Liver (tissue), 3 donors: ENCODE results near the gene PADI3.

Experiments used
- ATF3 ChIP-seq: IDR thresholded peaks from 2 replicates; pipeline ENCODE4 v1.6.1; 2016; ENCODE audit warnings: antibody characterized with exemption
- CTCF ChIP-seq: fragments of 150-350 bp; IDR thresholded peaks from 2 replicates; pipeline ENCODE4 v1.5.1; 2017; ENCODE audit warnings: improper control_type of control experiment, low read depth, low read length; ENCODE audit not compliant: missing input control
- EGR1 ChIP-seq, 2 donors: IDR thresholded peaks; 2 replicates each; pipeline ENCODE4 v1.6.1; 2016 to 2018; ENCODE audit warnings: antibody characterized with exemption in 2 of 2, low read depth in 2 of 2
- JUND ChIP-seq, 2 donors: IDR thresholded peaks; 2 replicates each; pipeline ENCODE4 v1.6.1; 2016; ENCODE audit warnings: antibody characterized with exemption in 2 of 2
- MAX ChIP-seq: IDR thresholded peaks from 2 replicates; pipeline ENCODE4 v1.6.1; 2016; ENCODE audit warnings: antibody characterized with exemption
- REST ChIP-seq: IDR thresholded peaks from 2 replicates; pipeline ENCODE4 v1.6.1; 2016; ENCODE audit warnings: antibody characterized with exemption, mild to moderate bottlenecking
- RXRA ChIP-seq, 2 donors: IDR thresholded peaks; 2 replicates each; pipeline ENCODE4 v1.6.1; 2017 to 2018; ENCODE audit warnings: antibody characterized with exemption in 2 of 2, mild to moderate bottlenecking in 1 of 2
- YY1 ChIP-seq: IDR thresholded peaks from 2 replicates; pipeline ENCODE4 v1.6.1; 2016; ENCODE audit warnings: antibody characterized with exemption, mild to moderate bottlenecking
- ZBTB33 ChIP-seq: IDR thresholded peaks from 2 replicates; pipeline ENCODE4 v1.6.1; 2016; ENCODE audit warnings: antibody characterized with exemption
- donor health status: healthy.
- donor health status: healthy.

GRCh38 chr1:17217607-17218006 is 31.3 kb upstream of the PADI3 start:
- TF ChIP-seq JUND (IDR thresholded peaks at IDR 0.05): no peak
- TF ChIP-seq CTCF: no peak
- no peak for TF ChIP-seq ATF3
- no peak for TF ChIP-seq REST
- TF ChIP-seq EGR1 (IDR thresholded peaks at IDR 0.05; ENCODE audit: low read depth in 2 of 2): no peak
- no peak for TF ChIP-seq YY1
- TF ChIP-seq RXRA (IDR thresholded peaks at IDR 0.05): no peak
- no peak for TF ChIP-seq ZBTB33
- no peak for TF ChIP-seq MAX
